Lower leg skin (tissue), 4 donors: ENCODE measurements around the gene DGKI. TPM values are rescaled to one million over a fixed set of nuclear protein-coding genes. Genes with fewer than 3 reads are reported as not detected.

ENCODE experiments used
- DNase-seq, 2 donors: peaks; one replicate each; pipeline ENCODE4 v3.0.0-alpha.2; 2019; ENCODE audit warnings: low spot score in 2 of 2
- H3K4me3 ChIP-seq: fragments of 200-600 bp; sonication (generic); 2 replicates; pipeline ENCODE4 v1.5.1; 2017; ENCODE audit warnings: mild to moderate bottlenecking, low read depth; ENCODE audit not compliant: poor library complexity, severe bottlenecking
- POLR2A ChIP-seq, 2 donors: fragments of 450-650 bp; IDR thresholded peaks; one replicate each; pipeline ENCODE4 v1.6.1; 2016 to 2017; ENCODE audit warnings: antibody characterized with exemption in 2 of 2, mild to moderate bottlenecking in 1 of 2, moderate library complexity in 1 of 2
- WGBS, 2 donors: methylation state at CpG; one replicate each; pipeline ENCODE4 v1.1.5; 2018; 5-methylcytosine and 5-hydroxymethylcytosine counted together
- intact Hi-C: fragments of 100-400 bp; cut with DNase I; formaldehyde crosslinking; loops from one replicate; pipeline ENCODE4 v1.15.0; 2023; ENCODE audit warnings: low total_unique reads
- total RNA-seq, 4 donors: library from RNA; depleted of rRNA; stranded (reverse); fragments of >200 nt; gene quantifications; one replicate each; pipeline ENCODE4 v1.1.0, GENCODE V29; 2016
- TF ChIP-seq, protein P1 (sequence below), 3 donors: fragments of 450-650 bp; IDR thresholded peaks; one replicate each; pipeline ENCODE4 v1.5.1; 2016; ENCODE audit warnings: antibody characterized with exemption in 3 of 3, mild to moderate bottlenecking in 3 of 3, moderate library complexity in 2 of 3

Gene DGKI
- total RNA-seq, 4 donors from 2014 or later: 0.34 to 2.1 (median 1.3) TPM

DNA sequence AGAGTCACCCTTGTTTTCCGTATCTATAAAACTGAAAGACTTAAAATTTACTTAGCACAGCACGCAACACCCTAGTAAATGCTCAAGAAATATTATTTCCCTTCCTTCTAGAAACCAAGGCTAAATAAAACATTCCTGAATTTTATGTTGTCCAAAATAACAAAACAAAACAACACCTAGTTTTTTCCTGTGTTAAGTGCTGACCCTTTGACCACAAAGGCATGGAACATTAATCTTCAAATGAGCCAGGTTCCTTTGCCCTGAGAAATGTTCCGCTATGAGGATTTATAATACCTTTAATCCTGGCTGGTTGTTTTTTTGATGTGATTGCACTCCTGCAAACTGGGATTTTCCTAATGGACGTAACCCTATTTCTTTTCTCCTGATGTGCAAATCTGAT is 29.0 kb upstream of the DGKI start:
- 96 to 99% methylated on average over 4 of the region's 4 CpGs for WGBS, 2 donors
- no peak for DNase-seq
- H3K4me3 ChIP-seq: no peak overlapping the region
- TF ChIP-seq, protein P1, sequence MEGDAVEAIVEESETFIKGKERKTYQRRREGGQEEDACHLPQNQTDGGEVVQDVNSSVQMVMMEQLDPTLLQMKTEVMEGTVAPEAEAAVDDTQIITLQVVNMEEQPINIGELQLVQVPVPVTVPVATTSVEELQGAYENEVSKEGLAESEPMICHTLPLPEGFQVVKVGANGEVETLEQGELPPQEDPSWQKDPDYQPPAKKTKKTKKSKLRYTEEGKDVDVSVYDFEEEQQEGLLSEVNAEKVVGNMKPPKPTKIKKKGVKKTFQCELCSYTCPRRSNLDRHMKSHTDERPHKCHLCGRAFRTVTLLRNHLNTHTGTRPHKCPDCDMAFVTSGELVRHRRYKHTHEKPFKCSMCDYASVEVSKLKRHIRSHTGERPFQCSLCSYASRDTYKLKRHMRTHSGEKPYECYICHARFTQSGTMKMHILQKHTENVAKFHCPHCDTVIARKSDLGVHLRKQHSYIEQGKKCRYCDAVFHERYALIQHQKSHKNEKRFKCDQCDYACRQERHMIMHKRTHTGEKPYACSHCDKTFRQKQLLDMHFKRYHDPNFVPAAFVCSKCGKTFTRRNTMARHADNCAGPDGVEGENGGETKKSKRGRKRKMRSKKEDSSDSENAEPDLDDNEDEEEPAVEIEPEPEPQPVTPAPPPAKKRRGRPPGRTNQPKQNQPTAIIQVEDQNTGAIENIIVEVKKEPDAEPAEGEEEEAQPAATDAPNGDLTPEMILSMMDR (IDR thresholded peaks at IDR 0.05): no peak
- TF ChIP-seq POLR2A (IDR thresholded peaks at IDR 0.05): no peak
- intact Hi-C loops: no loop called here

DNA sequence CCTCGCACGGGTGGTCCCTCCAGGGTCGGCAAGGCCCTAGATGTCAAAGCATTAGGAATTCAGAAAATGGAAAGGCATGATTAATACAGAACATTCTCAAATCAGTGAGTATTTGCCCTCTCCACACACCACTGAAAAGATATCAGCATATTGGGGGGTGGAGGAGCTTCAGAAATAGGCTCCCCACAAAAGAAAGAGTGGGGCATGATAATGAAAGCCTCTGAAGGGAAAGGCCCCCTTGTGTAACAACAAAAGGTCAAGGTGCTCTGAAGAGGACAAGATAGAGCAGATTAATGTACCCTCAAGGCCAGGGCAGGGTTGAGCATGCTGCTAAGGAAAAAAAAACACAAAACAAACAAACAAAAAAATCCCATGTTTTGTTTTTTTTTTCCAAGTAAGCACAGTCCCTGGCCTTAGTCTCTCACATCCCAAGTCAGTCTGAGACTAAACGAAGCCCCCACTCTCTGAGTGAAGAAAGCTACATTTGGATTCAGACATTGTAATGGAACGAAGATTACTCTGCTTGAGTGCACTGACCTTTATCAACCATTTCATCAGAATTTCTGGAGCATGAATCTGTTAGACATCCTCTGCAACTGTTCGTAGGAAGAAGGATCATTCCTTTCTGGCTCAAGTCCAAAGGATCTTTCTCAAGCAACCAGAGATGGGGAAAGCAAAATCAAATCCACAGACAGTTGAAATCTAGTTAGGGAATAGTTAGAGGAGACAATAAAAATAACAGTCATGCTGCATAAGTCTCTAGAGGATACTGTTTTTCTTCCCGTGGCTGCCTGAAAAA is 27.4 kb upstream of the DGKI start:
- no peak overlapping the region for H3K4me3 ChIP-seq
- intact Hi-C loops: no loop called here
- DNase-seq: no peak
- TF ChIP-seq POLR2A (IDR thresholded peaks at IDR 0.05): no peak
- TF ChIP-seq, protein P1 (IDR thresholded peaks at IDR 0.05): no peak
- WGBS, 2 donors: 70 to 72% methylated on average over 7 of the region's 7 CpGs

DNA sequence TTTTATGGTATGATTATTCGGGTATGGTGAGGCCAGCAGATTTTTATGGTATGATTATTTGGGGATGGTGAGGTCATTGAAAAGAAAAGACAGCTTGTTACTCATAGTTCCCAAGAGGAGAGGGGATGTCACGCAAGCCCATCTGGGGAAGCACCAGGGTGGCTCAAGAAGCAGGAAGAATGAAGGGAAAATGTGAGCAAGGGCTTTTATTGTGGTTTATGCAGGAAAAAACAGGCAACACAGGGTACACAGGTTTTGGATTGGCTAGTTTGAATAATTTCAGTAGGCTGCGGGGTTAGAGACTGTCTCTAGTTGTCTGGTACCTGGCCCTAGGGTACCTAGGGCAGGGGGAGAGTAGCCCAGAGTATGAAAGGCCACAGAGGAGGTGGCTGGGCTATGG is 26.8 kb upstream of the DGKI start:
- DNase-seq: no peak
- H3K4me3 ChIP-seq: no peak overlapping the region
- TF ChIP-seq, protein P1 (IDR thresholded peaks at IDR 0.05): no peak
- TF ChIP-seq POLR2A (IDR thresholded peaks at IDR 0.05): no peak
- 73 to 78% methylated on average over 3 of the region's 3 CpGs for WGBS, 2 donors
- intact Hi-C loops: no loop called here

DNA sequence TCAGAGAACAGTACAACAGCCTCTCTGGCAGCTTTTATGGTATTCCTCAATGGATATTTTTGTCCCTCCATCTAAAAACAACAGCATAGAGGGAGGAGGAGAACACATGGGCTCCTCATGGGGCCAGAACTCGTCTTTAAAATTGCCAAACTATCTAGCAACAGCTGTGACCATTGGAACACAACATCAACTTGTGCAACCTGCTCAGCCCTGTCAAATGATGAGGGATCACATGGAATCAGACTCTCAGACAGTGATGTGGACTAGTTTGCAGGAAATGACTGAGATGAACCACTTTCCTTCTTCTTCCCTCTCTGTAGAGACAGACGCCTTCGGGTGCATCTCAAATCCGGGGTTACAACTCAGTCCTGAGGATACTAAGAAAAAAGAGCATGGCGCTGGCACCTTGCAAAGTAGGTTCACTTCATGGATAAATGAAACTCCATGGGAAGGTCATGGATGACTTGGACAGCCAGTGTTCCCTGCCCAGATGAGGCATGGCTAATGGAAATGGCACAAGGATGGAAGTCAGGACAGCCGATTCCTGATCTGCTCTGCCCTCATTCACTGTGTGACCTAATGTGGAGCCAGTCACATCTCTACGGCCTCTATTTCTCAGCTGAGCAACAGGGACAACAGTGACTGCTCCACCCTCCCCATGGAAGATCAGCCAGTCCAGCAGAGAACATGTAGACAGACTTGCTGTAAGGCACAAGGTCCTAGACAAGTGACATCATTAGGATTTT is 24.6 kb upstream of the DGKI start:
- no peak for TF ChIP-seq POLR2A (IDR thresholded peaks at IDR 0.05)
- TF ChIP-seq, protein P1 (IDR thresholded peaks at IDR 0.05): no peak
- no peak overlapping the region for H3K4me3 ChIP-seq
- peak in 1 of 2 donors; percentile 45 for DNase-seq
- 85 to 88% methylated on average over 7 of the region's 7 CpGs for WGBS, 2 donors
- intact Hi-C loops: no loop called here

DNA sequence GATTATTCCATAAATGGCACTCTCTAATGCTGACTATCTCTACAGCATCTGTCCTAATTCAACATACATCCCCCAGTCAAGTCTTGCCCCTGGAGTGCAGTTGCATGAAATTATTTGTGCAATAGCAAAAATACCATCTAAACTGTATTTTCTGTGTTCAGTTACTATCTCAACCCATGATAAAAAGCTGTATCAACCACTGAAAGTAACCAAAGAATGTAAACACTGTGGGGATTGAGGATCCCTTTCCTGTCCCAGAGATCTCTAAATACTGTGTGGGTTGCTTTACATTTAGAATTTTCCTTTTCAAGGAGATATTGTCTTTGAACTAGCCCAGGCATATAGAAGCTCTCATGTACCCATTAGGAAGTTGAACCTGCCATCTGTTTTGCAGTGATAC is 23.9 kb upstream of the DGKI start:
- no peak for TF ChIP-seq POLR2A (IDR thresholded peaks at IDR 0.05)
- TF ChIP-seq, protein P1 (IDR thresholded peaks at IDR 0.05): no peak
- no peak overlapping the region for H3K4me3 ChIP-seq
- no peak for DNase-seq
- intact Hi-C loops: no loop called here
